ACC112 (cell line): ENCODE measurements around the gene LOXHD1.

Source experiments
- H2AFZ ChIP-seq: fragments of 200-600 bp; sonication (generic); one replicate; pipeline ENCODE4 v1.6.0; 2017; ENCODE audit warnings: antibody characterized with exemption, low read length; ENCODE audit not compliant: unreplicated experiment
- H3K27ac ChIP-seq: fragments of 200-600 bp; sonication (generic); 2 replicates; pipeline ENCODE4 v1.5.1; 2014; ENCODE audit warnings: low read depth, mild to moderate bottlenecking, antibody characterized with exemption, low read length, moderate library complexity
- H3K27me3 ChIP-seq: fragments of 200-600 bp; sonication (generic); 2 replicates; pipeline ENCODE4 v1.6.1; 2014; ENCODE audit warnings: mild to moderate bottlenecking, antibody characterized with exemption, low read length, moderate library complexity, mixed read lengths; ENCODE audit not compliant: insufficient read depth
- H3K36me3 ChIP-seq: fragments of 200-600 bp; sonication (generic); 2 replicates; pipeline ENCODE4 v1.6.1; 2016; ENCODE audit warnings: mild to moderate bottlenecking, antibody characterized with exemption, low read length, moderate library complexity, mixed read lengths; ENCODE audit not compliant: insufficient read depth
- H3K4me1 ChIP-seq: fragments of 200-600 bp; sonication (generic); one replicate; pipeline ENCODE4 v1.6.1; 2016; ENCODE audit warnings: low read length, mixed read lengths; ENCODE audit not compliant: insufficient read depth, unreplicated experiment, control insufficient read depth
- H3K4me3 ChIP-seq: fragments of 200-600 bp; sonication (generic); 2 replicates; pipeline ENCODE4 v1.5.1; 2014; ENCODE audit warnings: mild to moderate bottlenecking, low read depth, low read length
- H3K79me2 ChIP-seq: fragments of 200-600 bp; sonication (generic); one replicate; pipeline ENCODE4 v1.6.0; 2016; ENCODE audit warnings: low read length; ENCODE audit not compliant: control insufficient read depth, unreplicated experiment, insufficient read depth

LOXHD1 gene

GRCh38 chr18:46546111-46546640, 110.8 kb downstream of the LOXHD1 start:
- no peaks in the 10 kb centered on the region for H3K4me1 ChIP-seq
- no peaks in the 10 kb centered on the region for H3K36me3 ChIP-seq
- no peaks in the 10 kb centered on the region for H3K79me2 ChIP-seq
- H2AFZ ChIP-seq: no peak overlapping the region
- H3K4me3 ChIP-seq: no peak overlapping the region
- H3K27me3 ChIP-seq: peaks cover 8% of the 10 kb centered on the region; the same call in 1 of the 2 replicates
- no peak overlapping the region for H3K27ac ChIP-seq

GRCh38 chr18:46542545-46542944, 114.5 kb downstream of the LOXHD1 start:
- Histone ChIP-seq H3K4me3 (no peak overlapping the region), H2AFZ (no peak overlapping the region), H3K79me2 (no peaks in the 10 kb centered on the region), H3K27ac (no peak overlapping the region), H3K36me3 (no peaks in the 10 kb centered on the region), H3K4me1 (no peaks in the 10 kb centered on the region), H3K27me3 (no peaks in the 10 kb centered on the region; the same call in 1 of the 2 replicates)

GRCh38 chr18:46541626-46542189, 115.3 kb downstream of the LOXHD1 start:
- no peaks in the 10 kb centered on the region; the same call in 1 of the 2 replicates for H3K27me3 ChIP-seq
- H3K4me1 ChIP-seq: no peaks in the 10 kb centered on the region
- H3K36me3 ChIP-seq: no peaks in the 10 kb centered on the region

GRCh38 chr18:46538376-46538775, 118.6 kb downstream of the LOXHD1 start:
- no peak overlapping the region for H3K27ac ChIP-seq

More at GRCh38 chr18:46541626-46542189, 115.3 kb downstream of the LOXHD1 start:
- Histone ChIP-seq H2AFZ (no peak overlapping the region), H3K79me2 (no peaks in the 10 kb centered on the region), H3K4me3 (no peak overlapping the region), H3K27ac (no peak overlapping the region)

GRCh38 chr18:46536215-46536874, 120.7 kb downstream of the LOXHD1 start:
- Histone ChIP-seq H3K79me2 (no peaks in the 10 kb centered on the region), H3K4me3 (no peak overlapping the region), H3K36me3 (no peaks in the 10 kb centered on the region), H3K4me1 (no peaks in the 10 kb centered on the region), H3K27me3 (no peaks in the 10 kb centered on the region; the same call in 1 of the 2 replicates), H2AFZ (no peak overlapping the region), H3K27ac (no peak overlapping the region)

More at GRCh38 chr18:46538376-46538775, 118.6 kb downstream of the LOXHD1 start:
- Histone ChIP-seq H3K79me2 (no peaks in the 10 kb centered on the region), H3K36me3 (no peaks in the 10 kb centered on the region), H3K27me3 (no peaks in the 10 kb centered on the region; the same call in 1 of the 2 replicates), H3K4me3 (no peak overlapping the region), H2AFZ (no peak overlapping the region), H3K4me1 (no peaks in the 10 kb centered on the region)

DNA sequence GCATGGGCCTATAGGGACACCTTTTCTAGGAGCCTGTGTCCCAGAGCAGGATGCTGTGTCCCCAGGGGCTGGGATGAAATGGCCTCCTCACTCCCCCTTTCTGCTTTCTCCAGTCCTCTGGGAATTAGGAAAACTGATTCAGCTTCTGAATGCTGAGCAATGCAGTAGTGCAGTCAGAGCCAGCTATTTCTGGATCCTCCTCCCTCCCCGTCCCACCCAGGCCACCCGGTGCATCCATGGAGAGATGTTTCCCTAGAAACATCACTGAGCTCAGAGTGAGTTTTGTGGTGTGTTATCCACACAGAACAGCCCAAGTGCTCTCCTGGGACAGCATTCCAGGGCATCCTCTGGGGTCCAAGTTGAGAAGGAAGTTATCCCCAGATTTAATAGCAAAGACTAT, 125.5 kb downstream of the LOXHD1 start:
- H3K27ac ChIP-seq: no peak overlapping the region
- no peaks in the 10 kb centered on the region for H3K4me1 ChIP-seq
- peaks cover 10% of the 10 kb centered on the region; the same call in 1 of the 2 replicates for H3K27me3 ChIP-seq
- H3K79me2 ChIP-seq: no peaks in the 10 kb centered on the region
- H3K36me3 ChIP-seq: no peaks in the 10 kb centered on the region
- no peak overlapping the region for H2AFZ ChIP-seq
- no peak overlapping the region for H3K4me3 ChIP-seq

- Histone ChIP-seq H3K27ac (no peak overlapping the region), H3K79me2 (no peaks in the 10 kb centered on the region), H3K27me3 (peaks cover 10% of the 10 kb centered on the region; the same call in 1 of the 2 replicates), H3K4me3 (no peak overlapping the region), H2AFZ (no peak overlapping the region), H3K36me3 (no peaks in the 10 kb centered on the region), H3K4me1 (no peaks in the 10 kb centered on the region)
Measured at GRCh38 chr18:46528037-46528436, 129.0 kb downstream of the LOXHD1 start.

- Histone ChIP-seq H2AFZ (no peak overlapping the region), H3K4me1 (no peaks in the 10 kb centered on the region), H3K79me2 (no peaks in the 10 kb centered on the region), H3K36me3 (no peaks in the 10 kb centered on the region), H3K27ac (no peak overlapping the region), H3K27me3 (peaks cover 13% of the 10 kb centered on the region), H3K4me3 (no peak overlapping the region)
Measured at GRCh38 chr18:46519870-46520269, 137.2 kb downstream of the LOXHD1 start.

DNA sequence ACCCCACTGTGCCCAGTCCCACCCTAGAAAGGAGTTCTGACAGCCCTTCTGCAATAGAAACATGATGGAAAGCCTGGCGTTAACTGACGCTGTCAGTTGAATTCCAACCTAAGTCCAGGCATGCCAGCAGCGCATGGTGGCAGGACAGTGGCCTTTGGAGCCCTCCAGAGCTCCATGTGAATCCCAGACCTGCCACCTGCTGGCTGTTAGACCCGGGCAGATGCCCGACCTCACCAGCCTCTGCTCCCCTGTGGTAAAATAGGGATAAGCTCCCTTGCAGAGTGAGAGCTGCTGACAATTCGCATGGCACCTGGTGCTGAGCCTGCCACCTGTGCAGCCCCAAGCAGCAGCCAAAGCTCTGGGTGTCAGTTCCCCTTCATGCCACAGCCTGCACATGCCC, 138.6 kb downstream of the LOXHD1 start:
- H3K27me3 ChIP-seq: peaks cover 23% of the 10 kb centered on the region
- no peaks in the 10 kb centered on the region for H3K36me3 ChIP-seq
- no peaks in the 10 kb centered on the region for H3K4me1 ChIP-seq
- no peak overlapping the region for H3K4me3 ChIP-seq
- no peak overlapping the region for H2AFZ ChIP-seq
- no peak overlapping the region for H3K27ac ChIP-seq
- no peaks in the 10 kb centered on the region for H3K79me2 ChIP-seq

DNA sequence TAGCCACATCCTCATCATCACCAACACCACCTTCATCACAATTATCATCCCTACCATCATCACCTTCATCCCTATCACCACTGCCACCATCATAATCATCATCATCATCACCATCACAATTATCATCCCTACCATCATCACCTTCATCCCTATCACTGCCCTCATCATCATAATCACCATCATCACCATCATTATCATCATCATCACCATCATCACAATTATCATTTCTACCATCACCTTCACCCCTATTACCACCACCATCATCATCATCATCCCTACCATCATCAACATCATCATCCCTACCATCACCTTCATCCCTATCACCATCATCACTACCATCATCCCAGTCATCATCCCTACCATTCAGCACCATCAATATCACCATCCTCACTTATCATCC, 140.5 kb downstream of the LOXHD1 start:
- Histone ChIP-seq H3K27ac (no peak overlapping the region), H3K79me2 (no peaks in the 10 kb centered on the region), H2AFZ (no peak overlapping the region), H3K27me3 (peaks cover 27% of the 10 kb centered on the region), H3K36me3 (no peaks in the 10 kb centered on the region), H3K4me3 (no peak overlapping the region), H3K4me1 (no peaks in the 10 kb centered on the region)

GRCh38 chr18:46510386-46510785, 146.6 kb downstream of the LOXHD1 start:
- Histone ChIP-seq H3K4me3 (no peak overlapping the region), H3K27ac (no peak overlapping the region), H2AFZ (no peak overlapping the region), H3K4me1 (no peaks in the 10 kb centered on the region), H3K79me2 (no peaks in the 10 kb centered on the region), H3K36me3 (no peaks in the 10 kb centered on the region), H3K27me3 (peaks cover 49% of the 10 kb centered on the region)
